Karpas-422 (cell line): Measurements from ENCODE around the gene RMDN3. TPM values are rescaled to one million over a fixed set of nuclear protein-coding genes. Genes with fewer than 3 reads are reported as not detected.
A peak's percentile ranks its signal among the peaks of the same experiment; 100 is the strongest.

Experiments
- DNase-seq: peaks from one replicate; pipeline ENCODE4 v3.0.0-alpha.2; 2015
- H2AFZ ChIP-seq: fragments of 200-600 bp; sonication (generic); 2 replicates; pipeline ENCODE4 v1.6.1; 2014; ENCODE audit warnings: antibody characterized with exemption, low read length, mixed read lengths
- H3K27ac ChIP-seq: fragments of 200-600 bp; sonication (generic); 2 replicates; pipeline ENCODE4 v1.5.1; 2014; ENCODE audit warnings: mild to moderate bottlenecking, low read length, moderate library complexity
- H3K27me3 ChIP-seq: fragments of 200-600 bp; sonication (generic); 2 replicates; pipeline ENCODE4 v1.6.1; 2014; ENCODE audit warnings: low read length, mixed read lengths
- H3K36me3 ChIP-seq: fragments of 200-600 bp; sonication (generic); 2 replicates; pipeline ENCODE4 v1.6.1; 2014; ENCODE audit warnings: low read length, mixed read lengths; ENCODE audit not compliant: insufficient read depth
- H3K4me1 ChIP-seq: fragments of 200-600 bp; sonication (generic); 2 replicates; pipeline ENCODE4 v1.6.1; 2014; ENCODE audit warnings: mild to moderate bottlenecking, low read length, mixed read lengths
- H3K4me2 ChIP-seq: fragments of 200-600 bp; sonication (generic); 2 replicates; pipeline ENCODE4 v1.6.1; 2014; ENCODE audit warnings: low read length, low read depth, mild to moderate bottlenecking; ENCODE audit not compliant: poor library complexity, severe bottlenecking
- H3K4me3 ChIP-seq: fragments of 200-600 bp; sonication (generic); 2 replicates; pipeline ENCODE4 v1.5.1; 2014; ENCODE audit warnings: mild to moderate bottlenecking, antibody characterized with exemption, low read length, mixed read lengths
- H3K79me2 ChIP-seq: fragments of 200-600 bp; sonication (generic); 2 replicates; pipeline ENCODE4 v1.6.1; 2014; ENCODE audit warnings: mild to moderate bottlenecking, low read length, mixed read lengths
- H3K9ac ChIP-seq: fragments of 200-600 bp; sonication (generic); 2 replicates; pipeline ENCODE4 v1.6.0; 2014; ENCODE audit warnings: low read length
- H3K9me2 ChIP-seq: fragments of 200-600 bp; sonication (generic), shearing (Covaris generic); replicated peaks from 2 replicates; pipeline ENCODE4 v1.6.0; 2014; ENCODE audit warnings: mild to moderate bottlenecking, low read length, moderate library complexity; ENCODE audit not compliant: insufficient read depth
- H3K9me3 ChIP-seq: fragments of 300-700, 200-600 bp; sonication (generic); 2 replicates; pipeline ENCODE4 v1.6.1; 2014; ENCODE audit warnings: low read length, mixed read lengths
- H4K20me1 ChIP-seq: fragments of 200-600 bp; sonication (generic); 2 replicates; pipeline ENCODE4 v1.6.1; 2014; ENCODE audit warnings: mild to moderate bottlenecking, antibody characterized with exemption, low read length, low read depth; ENCODE audit not compliant: insufficient read depth
- total RNA-seq: library from RNA; depleted of rRNA; stranded (reverse); fragments of >200 nt; shearing (Covaris generic); gene quantifications from 2 replicates; pipeline ENCODE4 v1.2.3, GENCODE V29; 2014; ENCODE audit warnings: low replicate concordance; rRNA removed

The RMDN3 gene
- 7.8 and 15.8 TPM in 2 replicates for total RNA-seq

GRCh38 chr15:40754883-40755811 lies at the start of gene RMDN3:
Gene RMDN3, minus strand, starts transcription at chr15:40755254. Its CDS starts 471 bp downstream, at chr15:40754783.
- Histone ChIP-seq H3K4me1 (peaks cover 35% of the 10 kb centered on the region), H3K36me3 (no peaks in the 10 kb centered on the region), H3K9me3 (no peaks in the 10 kb centered on the region), H4K20me1 (no peaks in the 10 kb centered on the region), H3K27ac (peak within 1 kb of the TSS; percentile 80), H2AFZ (peak within 1 kb of the TSS; percentile 83; the same call in 1 of the 2 replicates), H3K79me2 (peaks cover 41% of the 10 kb centered on the region), H3K27me3 (no peaks in the 10 kb centered on the region), H3K4me3 (peak within 1 kb of the TSS; percentile 96), H3K4me2 (peak within 1 kb of the TSS; percentile 73), H3K9ac (peak within 1 kb of the TSS; percentile 87), H3K9me2 (no peaks in the 10 kb centered on the region)
- DNase-seq: peak; percentile 98

DNA sequence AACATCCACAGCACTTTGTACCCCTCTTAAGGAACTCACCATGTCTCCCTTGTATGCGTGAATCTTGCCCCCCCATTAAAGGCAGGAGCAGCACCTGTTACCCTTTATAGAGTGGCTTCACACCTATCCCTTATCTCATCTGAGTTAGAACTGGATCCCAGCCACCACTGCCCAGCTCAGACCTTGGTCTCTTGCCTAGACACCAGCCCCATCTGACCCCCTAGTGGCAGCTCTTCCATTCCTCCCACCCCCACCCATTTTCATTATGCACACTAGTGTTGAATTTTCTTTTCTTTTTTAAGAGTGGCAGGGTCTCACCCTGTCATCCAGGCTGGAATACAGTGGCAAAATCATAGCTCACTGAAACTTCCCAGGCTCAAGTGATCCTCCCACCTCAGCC lies 48.6 kb upstream of the RMDN3 start:
- no peak overlapping the region for H3K27ac ChIP-seq
- H3K4me2 ChIP-seq: no peak overlapping the region
- no peaks in the 10 kb centered on the region for H3K9me2 ChIP-seq
- H3K36me3 ChIP-seq: no peaks in the 10 kb centered on the region
- no peak overlapping the region for H3K4me3 ChIP-seq
- H3K9ac ChIP-seq: no peak overlapping the region
- no peak for DNase-seq
- no peak overlapping the region for H2AFZ ChIP-seq
- H3K79me2 ChIP-seq: peaks cover 46% of the 10 kb centered on the region
- no peaks in the 10 kb centered on the region for H3K27me3 ChIP-seq
- peaks cover 19% of the 10 kb centered on the region for H3K4me1 ChIP-seq
- H3K9me3 ChIP-seq: no peaks in the 10 kb centered on the region
- no peaks in the 10 kb centered on the region for H4K20me1 ChIP-seq

DNA sequence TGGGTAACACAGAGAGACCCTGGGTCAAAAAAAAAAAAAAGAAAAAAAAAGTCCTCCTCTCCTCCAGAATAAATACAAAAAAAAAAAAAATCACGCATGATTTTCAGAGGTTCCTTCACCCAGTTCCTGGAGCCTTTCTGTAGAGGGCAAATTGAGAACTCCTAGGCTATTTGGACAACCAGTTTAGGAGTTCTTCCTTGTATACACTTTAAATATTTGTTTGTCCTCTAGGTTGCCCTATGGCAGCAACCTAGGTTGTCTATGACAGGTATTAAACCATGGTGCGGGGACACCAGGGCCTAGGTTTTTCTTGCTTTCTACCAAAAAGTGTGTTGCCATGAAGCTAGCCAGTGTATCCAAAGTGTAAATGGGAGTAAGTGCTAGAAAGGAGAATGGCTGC lies 48.0 kb upstream of the RMDN3 start:
- DNase-seq: no peak
- Histone ChIP-seq H3K4me1 (peaks cover 13% of the 10 kb centered on the region), H3K9me2 (no peaks in the 10 kb centered on the region), H3K36me3 (no peaks in the 10 kb centered on the region), H2AFZ (no peak overlapping the region), H4K20me1 (no peaks in the 10 kb centered on the region), H3K9me3 (no peaks in the 10 kb centered on the region), H3K4me3 (no peak overlapping the region), H3K4me2 (no peak overlapping the region), H3K9ac (no peak overlapping the region), H3K79me2 (peaks cover 49% of the 10 kb centered on the region), H3K27ac (no peak overlapping the region), H3K27me3 (no peaks in the 10 kb centered on the region)

GRCh38 chr15:40799523-40799922 lies 44.5 kb upstream of the RMDN3 start:
- no peak overlapping the region for H3K9ac ChIP-seq
- H3K79me2 ChIP-seq: peaks cover 54% of the 10 kb centered on the region
- no peaks in the 10 kb centered on the region for H3K36me3 ChIP-seq
- H3K4me1 ChIP-seq: no peaks in the 10 kb centered on the region
- no peaks in the 10 kb centered on the region for H4K20me1 ChIP-seq
- no peaks in the 10 kb centered on the region for H3K9me2 ChIP-seq
- no peaks in the 10 kb centered on the region for H3K9me3 ChIP-seq
- H3K4me2 ChIP-seq: no peak overlapping the region
- DNase-seq: no peak
- no peak overlapping the region for H2AFZ ChIP-seq
- H3K27me3 ChIP-seq: no peaks in the 10 kb centered on the region
- no peak overlapping the region for H3K4me3 ChIP-seq
- no peak overlapping the region for H3K27ac ChIP-seq

GRCh38 chr15:40796512-40796911 lies 41.5 kb upstream of the RMDN3 start:
- Histone ChIP-seq H3K4me2 (no peak overlapping the region), H3K4me3 (no peak overlapping the region), H2AFZ (no peak overlapping the region), H3K4me1 (no peaks in the 10 kb centered on the region), H3K9ac (no peak overlapping the region), H3K27me3 (no peaks in the 10 kb centered on the region), H3K9me2 (no peaks in the 10 kb centered on the region), H3K27ac (no peak overlapping the region), H4K20me1 (no peaks in the 10 kb centered on the region), H3K79me2 (peaks cover 37% of the 10 kb centered on the region), H3K9me3 (no peaks in the 10 kb centered on the region), H3K36me3 (no peaks in the 10 kb centered on the region)
- no peak for DNase-seq

GRCh38 chr15:40796041-40796440 lies 41.0 kb upstream of the RMDN3 start:
- Histone ChIP-seq H3K79me2 (peaks cover 35% of the 10 kb centered on the region), H3K4me2 (no peak overlapping the region), H2AFZ (no peak overlapping the region), H3K36me3 (no peaks in the 10 kb centered on the region), H3K9me3 (no peaks in the 10 kb centered on the region), H3K4me3 (no peak overlapping the region), H3K9me2 (no peaks in the 10 kb centered on the region), H3K27me3 (no peaks in the 10 kb centered on the region), H3K27ac (no peak overlapping the region), H3K4me1 (no peaks in the 10 kb centered on the region), H4K20me1 (no peaks in the 10 kb centered on the region), H3K9ac (no peak overlapping the region)
- no peak for DNase-seq

DNA sequence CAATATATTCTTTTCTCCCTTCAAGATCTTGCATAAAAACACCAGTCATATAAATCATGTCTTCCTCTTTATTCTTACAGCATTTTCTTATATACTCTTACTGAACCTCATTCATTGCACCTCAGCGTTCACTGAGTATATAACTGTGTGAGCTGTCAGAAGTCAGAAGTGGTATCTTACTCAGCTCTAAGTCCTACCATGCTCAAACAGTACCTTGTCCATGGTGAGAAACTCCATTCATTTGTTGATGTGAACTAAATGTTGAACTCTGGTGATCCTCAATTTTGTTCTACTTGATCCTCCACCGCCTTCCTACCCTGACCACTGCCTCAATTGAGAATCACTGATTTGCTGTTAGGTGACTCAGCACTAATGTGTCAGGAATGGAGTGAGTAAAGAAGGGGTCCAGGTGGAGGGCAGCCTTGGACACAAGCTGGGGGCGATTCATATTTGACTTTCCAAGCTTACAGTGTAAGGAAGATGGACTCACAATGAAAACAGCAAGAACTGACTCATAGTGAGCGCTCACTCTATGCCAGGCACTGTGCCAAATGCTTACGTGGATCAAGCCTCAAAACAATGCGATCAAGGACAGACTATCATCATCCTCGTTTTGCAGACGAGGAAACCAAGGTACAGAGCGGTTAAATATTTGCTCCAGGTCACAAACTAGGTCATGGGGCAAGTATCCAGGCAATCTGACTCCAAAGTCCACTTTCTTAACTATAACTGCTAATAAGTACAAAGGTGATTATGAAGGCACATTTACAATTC lies 38.3 kb upstream of the RMDN3 start:
- Histone ChIP-seq H3K27me3 (no peaks in the 10 kb centered on the region), H3K4me1 (no peaks in the 10 kb centered on the region), H3K79me2 (peaks cover 31% of the 10 kb centered on the region), H2AFZ (no peak overlapping the region), H3K4me3 (no peak overlapping the region), H3K9me2 (no peaks in the 10 kb centered on the region), H3K27ac (no peak overlapping the region), H4K20me1 (peaks cover 8% of the 10 kb centered on the region; the same call in 1 of the 2 replicates), H3K4me2 (no peak overlapping the region), H3K9me3 (no peaks in the 10 kb centered on the region), H3K36me3 (no peaks in the 10 kb centered on the region), H3K9ac (no peak overlapping the region)
- no peak for DNase-seq

DNA sequence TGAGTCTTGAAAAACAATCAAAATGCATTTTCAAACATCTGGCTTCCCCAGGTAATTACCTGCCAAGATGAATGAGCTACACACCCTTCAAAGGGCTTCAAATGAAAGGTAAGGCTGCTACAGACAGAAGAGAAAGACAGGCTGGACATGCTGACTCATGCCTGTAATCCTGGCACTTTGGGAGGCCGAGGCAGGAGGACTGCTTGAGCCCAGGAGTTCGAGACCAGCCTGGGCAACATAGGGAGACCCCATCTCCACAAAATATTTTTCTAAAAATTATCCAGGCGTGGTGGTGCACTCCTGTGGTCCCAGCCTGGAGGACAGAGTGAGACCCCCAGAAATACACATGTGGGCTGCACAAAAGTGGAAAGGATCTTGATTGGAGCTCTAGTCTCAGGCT lies 37.3 kb upstream of the RMDN3 start:
- no peak overlapping the region for H2AFZ ChIP-seq
- H3K4me1 ChIP-seq: no peaks in the 10 kb centered on the region
- H3K9ac ChIP-seq: no peak overlapping the region
- H3K27ac ChIP-seq: no peak overlapping the region
- no peak overlapping the region for H3K4me3 ChIP-seq
- H3K9me3 ChIP-seq: no peaks in the 10 kb centered on the region
- peaks cover 23% of the 10 kb centered on the region for H3K79me2 ChIP-seq
- no peaks in the 10 kb centered on the region for H3K36me3 ChIP-seq
- DNase-seq: no peak
- H3K4me2 ChIP-seq: no peak overlapping the region
- no peaks in the 10 kb centered on the region for H3K9me2 ChIP-seq
- peaks cover 12% of the 10 kb centered on the region; the same call in 1 of the 2 replicates for H4K20me1 ChIP-seq
- H3K27me3 ChIP-seq: no peaks in the 10 kb centered on the region
